Mesenteric fat pad (tissue), 1 donor: ENCODE results near the gene ZNF501. TPM values are rescaled to one million over a fixed set of nuclear protein-coding genes. Genes with fewer than 3 reads are reported as not detected.

Source experiments
- DNase-seq: peaks from one replicate; pipeline ENCODE4 v3.0.0-alpha.2; 2020; ENCODE audit warnings: low spot score
- long read RNA-seq: library from polyadenylated mRNA; unstranded; transcript quantifications from one replicate; pipeline ENCODE4 v2.0.0, GENCODE V29; 2020
- total RNA-seq: library from RNA; stranded (reverse); fragmentation: NEBNext Ultra II Directional; extraction: Animal tissue kit (Norgen Biotek cat#: 25700); gene quantifications from one replicate; pipeline ENCODE4 v1.2.1, GENCODE V29; 2021
- donor health status: DM: yes; HTN: yes; CAD: no.

ZNF501 gene
- total RNA-seq = 3.1 TPM
- long read RNA-seq, partial matches to known transcripts = 0 of 7 reads
- long read RNA-seq, other reads (novel, unspliced or antisense) = 2 of 7 reads

GRCh38 chr3:44729384-44729910 is at the start of gene ZNF501:
Gene ZNF501 (plus strand): TSS chr3:44729635. CDS start chr3:44734422, 4,787 bp downstream.
- DNase-seq = peak; percentile 96

- DNase-seq = no peak
These were observed 48.4 kb upstream of the ZNF501 start for GRCh38 chr3:44680921-44681455.

GRCh38 chr3:44682182-44682896 is 47.1 kb upstream of the ZNF501 start:
- no peak for DNase-seq

- DNase-seq = no peak
These were observed 44.2 kb upstream of the ZNF501 start for GRCh38 chr3:44685128-44685800.

GRCh38 chr3:44687898-44688297 is 41.5 kb upstream of the ZNF501 start:
- DNase-seq = no peak

GRCh38 chr3:44712455-44713075 is 16.9 kb upstream of the ZNF501 start, which contains the start of gene ZNF502:
Gene ZNF502 (plus strand): TSS chr3:44712660. CDS start chr3:44720262, 7,602 bp downstream.
- DNase-seq = peak; percentile 94

- DNase-seq = no peak
These were observed 8.0 kb upstream of the ZNF501 start for GRCh38 chr3:44721231-44722102.

- no peak for DNase-seq
These were observed 7.4 kb upstream of the ZNF501 start for GRCh38 chr3:44722103-44722401.

GRCh38 chr3:44734646-44735168 is 5.3 kb downstream of the ZNF501 start:
- DNase-seq = no peak

- no peak for DNase-seq
These were observed 31.6 kb downstream of the ZNF501 start for GRCh38 chr3:44761101-44761423.

GRCh38 chr3:44761424-44762169 is 32.2 kb downstream of the ZNF501 start, which contains the start of the genes KIAA1143 and KIF15:
Gene KIAA1143 (minus strand): TSS chr3:44761619. CDS start chr3:44761602, 17 bp downstream.
Gene KIF15 (plus strand): TSS chr3:44761794. CDS start chr3:44761866, 72 bp downstream.
- DNase-seq = peak; percentile 98

GRCh38 chr3:44762170-44762677 is 32.8 kb downstream of the ZNF501 start:
- DNase-seq = no peak

- no peak for DNase-seq
These were observed 33.3 kb downstream of the ZNF501 start for GRCh38 chr3:44762690-44763089.

- no peak for DNase-seq
These were observed 34.8 kb downstream of the ZNF501 start for GRCh38 chr3:44764248-44764647.

GRCh38 chr3:44771424-44772098 is 42.1 kb downstream of the ZNF501 start:
- DNase-seq = no peak

- DNase-seq = no peak
These were observed 42.6 kb downstream of the ZNF501 start for GRCh38 chr3:44772099-44772442.

GRCh38 chr3:44782891-44783290 is 53.5 kb downstream of the ZNF501 start:
- DNase-seq = no peak
